Activated CD4-positive, alpha-beta T cell treated with anti-CD3 and anti-CD28 coated beads for 36 hours (primary cell): ENCODE measurements around the gene SOX6. TPM values are rescaled to one million over a fixed set of nuclear protein-coding genes. Genes with fewer than 3 reads are reported as not detected.
"Not testable (repeated sequence)": the region's sequence is repeated elsewhere in the genome, so short reads cannot be mapped to it uniquely, and the experiment has no call there.

Source experiments
- ATAC-seq: fragments of 200-7000 bp; cut with Tn5 transposase; one replicate; pipeline ENCODE4 v1.10.0; 2021; ENCODE audit warnings: mild to moderate bottlenecking, moderate library complexity
- CTCF ChIA-PET: fragments of 350-600 bp; sonication (Branson Sonifier 250); formaldehyde crosslinking; loops from one replicate; lab custom pipeline; 2021; ENCODE audit warnings: antibody characterized with exemption; lab: Charles Lee
- POLR2A ChIA-PET: fragments of 350-600 bp; sonication (Branson Sonifier 250); formaldehyde crosslinking; loops from one replicate; lab custom pipeline; 2021; ENCODE audit warnings: antibody characterized with exemption, inconsistent platforms; lab: Charles Lee
- DNase-seq: peaks from one replicate; pipeline ENCODE4 v3.0.0-alpha.2; 2020
- H3K27ac Mint-ChIP-seq: one replicate; pipeline ENCODE4 v1.8.0; 2021; ENCODE audit warnings: mixed read lengths
- H3K27me3 Mint-ChIP-seq: one replicate; pipeline ENCODE4 v1.8.0; 2021; ENCODE audit warnings: mixed read lengths
- H3K36me3 Mint-ChIP-seq: one replicate; pipeline ENCODE4 v1.8.0; 2021; ENCODE audit warnings: low read depth, mixed read lengths
- H3K4me1 Mint-ChIP-seq: one replicate; pipeline ENCODE4 v1.8.0; 2021; ENCODE audit warnings: mixed read lengths
- H3K4me3 Mint-ChIP-seq: one replicate; pipeline ENCODE4 v1.8.0; 2021; ENCODE audit warnings: mild to moderate bottlenecking, moderate library complexity, mixed read lengths
- H3K9me3 Mint-ChIP-seq: one replicate; pipeline ENCODE4 v1.8.0; 2021; ENCODE audit warnings: low read depth, mixed read lengths
- intact Hi-C, 2 experiments: fragments of 100-400 bp; cut with DNase I in 1 of 2; cut with micrococcal nuclease in 1 of 2; formaldehyde crosslinking; loops; one replicate each; pipeline versions ENCODE4 v1.14.2 to v1.15.1; 2022 to 2024; cut with DNase I, micrococcal nuclease
- total RNA-seq, 2 experiments: library from RNA; stranded (reverse); gene quantifications; one replicate each; pipeline ENCODE4 v1.2.3, GENCODE V29; 2021

The SOX6 gene
- total RNA-seq, 2 experiments from 2014 or later: 0.46 TPM; not detected in 1

GRCh38 chr11:16385099-16385498 lies 28.8 kb upstream of the SOX6 start:
- Mint-ChIP-seq H3K4me1 (no peaks in the 10 kb centered on the region), H3K27ac (no peak overlapping the region), H3K36me3 (no peaks in the 10 kb centered on the region), H3K4me3 (no peak overlapping the region), H3K9me3 (no peaks in the 10 kb centered on the region), H3K27me3 (no peaks in the 10 kb centered on the region)
- CTCF ChIA-PET: interaction anchor here (0.7 to 1.3 kb wide), 3 partner anchors 13 to 209 kb away, joined by 3 to 4 read pairs (median 3); no protein-coding TSS in a partner anchor
- POLR2A ChIA-PET: no interaction called here
- DNase-seq (no peak), ATAC-seq (no peak)
- intact Hi-C loops: no loop called here

DNA sequence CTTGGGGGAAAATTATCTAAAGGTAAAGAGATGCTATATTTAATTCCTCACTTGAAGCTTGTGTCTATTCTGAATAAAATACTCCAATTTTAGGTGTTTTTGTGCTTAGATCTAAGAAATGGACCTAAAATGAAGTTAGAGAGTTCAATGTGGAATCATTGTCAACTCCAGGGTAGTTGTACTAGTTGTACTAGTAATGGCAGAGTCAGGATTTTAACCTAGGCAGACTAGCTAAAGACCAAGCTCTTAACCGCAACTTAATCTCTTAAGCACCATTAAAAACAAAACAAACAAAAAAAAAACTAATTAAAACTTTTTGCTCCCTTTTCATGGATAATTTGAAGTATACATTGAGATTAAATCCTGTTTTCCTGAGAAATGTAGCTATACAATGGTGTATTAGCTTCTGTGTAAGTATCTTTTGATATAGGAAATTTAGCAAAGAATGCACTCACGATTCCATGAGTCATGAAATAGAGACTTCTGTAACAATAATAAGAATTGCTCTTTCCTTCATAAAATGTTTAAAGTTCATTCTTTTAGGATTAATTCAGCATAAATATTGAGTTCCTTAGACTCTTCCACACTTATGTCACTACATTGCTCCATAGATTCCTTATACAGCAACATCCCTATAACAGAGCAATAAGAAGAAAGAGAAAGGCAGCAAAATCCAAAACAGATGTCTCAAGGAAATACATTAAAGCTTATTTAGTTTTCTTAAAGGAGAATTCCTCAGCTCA lies 26.5 kb upstream of the SOX6 start:
- Mint-ChIP-seq H3K9me3 (no peaks in the 10 kb centered on the region), H3K27ac (no peak overlapping the region), H3K36me3 (no peaks in the 10 kb centered on the region), H3K27me3 (no peaks in the 10 kb centered on the region), H3K4me3 (no peak overlapping the region), H3K4me1 (no peaks in the 10 kb centered on the region)
- no peak for ATAC-seq
- DNase-seq: no peak
- POLR2A ChIA-PET: no interaction called here
- intact Hi-C loops: no loop called here
- CTCF ChIA-PET: interaction anchor here (1.1 kb wide), 1 partner anchor 29 kb away, joined by 3 read pairs; no protein-coding TSS in a partner anchor

- Mint-ChIP-seq H3K9me3 (no peaks in the 10 kb centered on the region), H3K4me3 (no peak overlapping the region), H3K27ac (no peak overlapping the region), H3K36me3 (no peaks in the 10 kb centered on the region), H3K27me3 (no peaks in the 10 kb centered on the region), H3K4me1 (no peaks in the 10 kb centered on the region)
- CTCF ChIA-PET: interaction anchor here (1.1 kb wide), 1 partner anchor 29 kb away, joined by 3 read pairs; no protein-coding TSS in a partner anchor
- DNase-seq (no peak), ATAC-seq (no peak)
- POLR2A ChIA-PET: no interaction called here
- intact Hi-C loops: no loop called here
These were observed 25.8 kb upstream of the SOX6 start for GRCh38 chr11:16382186-16382585.

GRCh38 chr11:16380941-16381568 lies 24.7 kb upstream of the SOX6 start:
- ATAC-seq (no peak), DNase-seq (no peak)
- Mint-ChIP-seq H3K27ac (no peak overlapping the region), H3K36me3 (no peaks in the 10 kb centered on the region), H3K4me1 (no peaks in the 10 kb centered on the region), H3K4me3 (no peak overlapping the region), H3K9me3 (peaks cover 1% of the 10 kb centered on the region), H3K27me3 (no peaks in the 10 kb centered on the region)
- POLR2A ChIA-PET: no interaction called here
- CTCF ChIA-PET: interaction anchor here (0.6 kb wide), 1 partner anchor 125 kb away, joined by 3 read pairs; no protein-coding TSS in a partner anchor
- intact Hi-C loops: no loop called here

- CTCF ChIA-PET: no interaction called here
- POLR2A ChIA-PET: no interaction called here
- intact Hi-C loops: no loop called here
- DNase-seq: no peak
- no peaks in the 10 kb centered on the region for H3K36me3 Mint-ChIP-seq
- ATAC-seq: no peak
- H3K4me1 Mint-ChIP-seq: no peaks in the 10 kb centered on the region
- H3K4me3 Mint-ChIP-seq: no peak overlapping the region
- H3K27me3 Mint-ChIP-seq: no peaks in the 10 kb centered on the region
- H3K9me3 Mint-ChIP-seq: peaks cover 4% of the 10 kb centered on the region
- H3K27ac Mint-ChIP-seq: no peak overlapping the region
These were observed 22.6 kb upstream of the SOX6 start for GRCh38 chr11:16378906-16379305.

- ATAC-seq: no peak
- Mint-ChIP-seq H3K9me3 (peaks cover 4% of the 10 kb centered on the region), H3K27ac (no peak overlapping the region), H3K4me3 (no peak overlapping the region), H3K27me3 (no peaks in the 10 kb centered on the region), H3K4me1 (no peaks in the 10 kb centered on the region), H3K36me3 (no peaks in the 10 kb centered on the region)
- ChIA-PET CTCF (interaction anchor here (0.9 kb wide), 1 partner anchor 14 kb away, joined by 3 read pairs; no protein-coding TSS in a partner anchor), POLR2A (no interaction called here)
- DNase-seq: no peak
- intact Hi-C loops: no loop called here
These were observed 21.4 kb upstream of the SOX6 start for GRCh38 chr11:16377746-16378145.

DNA sequence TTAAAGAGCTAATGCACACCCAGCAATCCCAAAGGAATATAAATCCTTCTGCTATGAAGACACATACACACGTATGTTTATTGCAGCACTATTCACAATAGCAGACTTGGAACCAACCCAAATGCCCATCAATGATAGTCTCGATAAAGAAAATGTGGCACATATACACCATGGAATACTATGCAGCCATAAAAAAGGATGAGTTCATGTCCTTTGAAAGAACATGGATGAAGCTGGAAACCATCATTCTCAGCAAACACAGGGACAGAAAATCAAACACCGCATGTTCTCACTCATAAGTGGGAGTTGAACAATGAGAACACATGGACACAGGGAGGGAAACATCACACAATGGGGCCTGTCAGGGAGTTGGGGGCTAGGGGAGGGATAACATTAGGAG lies 19.3 kb upstream of the SOX6 start:
- H3K4me3 Mint-ChIP-seq, ATAC-seq, intact Hi-C loops, CTCF ChIA-PET, POLR2A ChIA-PET, H3K36me3 Mint-ChIP-seq, H3K9me3 Mint-ChIP-seq, DNase-seq, H3K27ac Mint-ChIP-seq, H3K4me1 Mint-ChIP-seq, H3K27me3 Mint-ChIP-seq: not testable (repeated sequence)

DNA sequence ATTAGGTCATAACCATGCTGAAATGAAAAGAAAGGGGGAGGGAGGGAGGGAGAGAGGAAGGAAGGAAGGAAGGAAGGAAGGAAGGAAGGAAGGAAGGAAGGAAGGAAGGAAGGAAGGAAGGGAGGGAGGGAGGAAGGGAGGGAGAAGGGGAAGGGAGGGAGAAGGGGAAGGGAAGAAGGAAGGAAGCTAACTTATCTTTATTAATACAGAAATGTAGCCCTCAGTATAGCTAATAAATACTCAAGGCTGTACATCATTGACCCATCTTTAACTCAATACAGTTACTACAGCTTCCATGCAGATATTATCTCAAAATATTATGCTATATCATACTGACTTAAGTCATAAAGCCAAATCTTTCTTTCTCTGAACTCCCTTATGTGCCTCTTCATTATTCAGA lies 17.4 kb upstream of the SOX6 start:
- intact Hi-C loops: no loop called here
- Mint-ChIP-seq H3K36me3 (no peaks in the 10 kb centered on the region), H3K4me1 (no peaks in the 10 kb centered on the region), H3K27me3 (no peaks in the 10 kb centered on the region), H3K9me3 (peaks cover 4% of the 10 kb centered on the region), H3K27ac (no peak overlapping the region), H3K4me3 (no peak overlapping the region)
- no peak for DNase-seq
- no peak for ATAC-seq
- POLR2A ChIA-PET: no interaction called here
- CTCF ChIA-PET: no interaction called here

DNA sequence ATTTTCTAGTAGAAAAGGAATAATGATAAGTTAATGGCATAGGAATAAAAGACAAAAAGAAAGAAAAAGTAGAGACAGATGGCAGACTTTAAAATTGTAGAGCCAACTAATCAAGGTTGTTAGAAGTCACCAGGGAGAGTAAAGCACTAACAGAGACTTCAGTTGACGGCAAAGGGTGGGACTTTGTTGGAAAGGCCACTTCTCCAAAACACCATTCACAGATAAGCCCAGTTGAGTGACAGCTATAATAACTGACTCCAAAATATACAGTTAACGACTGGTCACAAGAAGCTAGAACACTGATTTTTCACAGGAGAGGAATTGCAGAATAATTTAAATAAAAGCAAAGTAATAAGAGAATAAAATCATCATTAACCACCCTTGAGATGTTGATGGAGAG lies 16.0 kb upstream of the SOX6 start:
- Mint-ChIP-seq H3K27ac (no peak overlapping the region), H3K27me3 (no peaks in the 10 kb centered on the region), H3K9me3 (peaks cover 4% of the 10 kb centered on the region), H3K36me3 (no peaks in the 10 kb centered on the region), H3K4me1 (no peaks in the 10 kb centered on the region), H3K4me3 (no peak overlapping the region)
- ChIA-PET POLR2A (no interaction called here), CTCF (no interaction called here)
- DNase-seq (no peak), ATAC-seq (no peak)
- intact Hi-C loops: no loop called here

GRCh38 chr11:16367252-16367651 lies 10.9 kb upstream of the SOX6 start:
- H3K9me3 Mint-ChIP-seq: no peaks in the 10 kb centered on the region
- H3K27me3 Mint-ChIP-seq: no peaks in the 10 kb centered on the region
- H3K4me3 Mint-ChIP-seq: no peak overlapping the region
- H3K27ac Mint-ChIP-seq: no peak overlapping the region
- POLR2A ChIA-PET: no interaction called here
- intact Hi-C loops: no loop called here
- CTCF ChIA-PET: no interaction called here
- no peak for ATAC-seq
- no peak for DNase-seq
- H3K4me1 Mint-ChIP-seq: no peaks in the 10 kb centered on the region
- no peaks in the 10 kb centered on the region for H3K36me3 Mint-ChIP-seq

DNA sequence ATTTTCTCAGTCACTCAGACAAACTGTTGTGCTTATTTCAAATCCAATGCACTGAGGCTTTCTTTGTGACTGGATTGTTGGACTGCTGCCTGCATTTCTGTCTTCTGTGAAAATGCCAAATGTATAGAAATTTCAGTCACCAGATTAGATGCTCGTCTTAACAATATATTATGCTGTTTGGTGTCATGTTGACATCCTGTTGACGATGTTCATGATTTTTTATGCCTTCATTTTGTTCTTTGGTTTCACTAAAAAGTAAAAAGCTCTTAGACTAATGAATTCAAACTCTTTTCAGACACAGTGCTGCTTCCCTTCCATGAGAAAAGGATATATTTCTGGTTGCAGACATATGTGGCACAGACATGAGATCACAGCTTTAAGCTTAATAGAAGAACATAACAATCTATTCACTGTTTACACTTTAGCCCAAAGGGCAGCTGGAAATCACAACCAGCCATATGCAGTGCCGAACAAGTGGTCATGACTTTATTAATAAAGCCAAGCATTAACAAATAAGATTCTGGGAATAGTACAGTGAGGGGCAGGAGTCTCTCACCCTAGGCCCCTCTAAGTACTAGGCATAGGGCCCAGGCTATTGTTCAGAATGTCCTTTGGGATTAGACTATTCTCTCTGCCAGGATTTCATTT lies 9.4 kb upstream of the SOX6 start:
- no peak overlapping the region for H3K4me3 Mint-ChIP-seq
- intact Hi-C loops: no loop called here
- ATAC-seq: no peak
- CTCF ChIA-PET: no interaction called here
- no peaks in the 10 kb centered on the region for H3K36me3 Mint-ChIP-seq
- H3K27me3 Mint-ChIP-seq: no peaks in the 10 kb centered on the region
- no peak for DNase-seq
- POLR2A ChIA-PET: no interaction called here
- H3K9me3 Mint-ChIP-seq: no peaks in the 10 kb centered on the region
- H3K27ac Mint-ChIP-seq: no peak overlapping the region
- H3K4me1 Mint-ChIP-seq: no peaks in the 10 kb centered on the region
